Activated CD8-positive, alpha-beta memory T cell treated with anti-CD3 and anti-CD28 coated beads, Interleukin-2, amount 50 U/mL, for 24 hours (primary cell): ENCODE data around the gene ARHGAP44.
A peak's percentile ranks its signal among the peaks of the same experiment; 100 is the strongest.

Experiments
- DNase-seq: peaks from one replicate; pipeline ENCODE4 v3.0.0-alpha.2; 2020; ENCODE audit errors: extremely low read depth

The ARHGAP44 gene

GRCh38 chr17:12994341-12995074, 205.2 kb downstream of the ARHGAP44 start:
- no peak for DNase-seq

GRCh38 chr17:12995106-12995895, 206.0 kb downstream of the ARHGAP44 start:
- no peak for DNase-seq

DNA sequence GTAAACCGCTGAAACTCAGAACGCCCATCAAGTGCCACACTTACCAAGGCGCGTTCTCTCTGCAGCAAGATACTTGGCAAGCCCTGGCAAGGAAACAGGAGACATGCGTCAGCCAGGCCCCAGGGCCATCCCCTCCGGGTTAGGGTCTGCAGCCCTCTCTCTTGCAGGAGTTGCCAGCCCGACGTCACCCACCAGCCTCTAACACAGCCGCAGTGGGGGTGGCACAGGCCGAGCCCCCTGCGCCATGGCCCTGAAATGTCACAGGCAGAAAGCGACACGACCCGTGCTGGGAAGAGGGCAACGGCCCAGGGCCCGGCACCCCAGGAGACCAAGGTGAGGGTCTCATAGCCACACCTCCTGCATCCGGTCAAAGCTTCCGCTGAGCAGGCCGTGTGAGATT, 206.6 kb downstream of the ARHGAP44 start:
- DNase-seq = no peak

- no peak for DNase-seq
Measured at GRCh38 chr17:12996357-12996756, 207.1 kb downstream of the ARHGAP44 start.

GRCh38 chr17:12996941-12997340, 207.6 kb downstream of the ARHGAP44 start:
- DNase-seq = no peak

- no peak for DNase-seq
Measured at GRCh38 chr17:12998461-12998860, 209.2 kb downstream of the ARHGAP44 start.

GRCh38 chr17:12998874-12999273, 209.6 kb downstream of the ARHGAP44 start:
- no peak for DNase-seq

- no peak for DNase-seq
Measured at GRCh38 chr17:13000561-13000960, 211.3 kb downstream of the ARHGAP44 start.

GRCh38 chr17:13001991-13002615, 212.8 kb downstream of the ARHGAP44 start:
- DNase-seq = no peak

GRCh38 chr17:13002761-13003453, 213.6 kb downstream of the ARHGAP44 start:
- no peak for DNase-seq

GRCh38 chr17:13003454-13003851, 214.2 kb downstream of the ARHGAP44 start:
- no peak for DNase-seq

- DNase-seq = no peak
Measured at GRCh38 chr17:13003927-13004326, 214.6 kb downstream of the ARHGAP44 start.

DNA sequence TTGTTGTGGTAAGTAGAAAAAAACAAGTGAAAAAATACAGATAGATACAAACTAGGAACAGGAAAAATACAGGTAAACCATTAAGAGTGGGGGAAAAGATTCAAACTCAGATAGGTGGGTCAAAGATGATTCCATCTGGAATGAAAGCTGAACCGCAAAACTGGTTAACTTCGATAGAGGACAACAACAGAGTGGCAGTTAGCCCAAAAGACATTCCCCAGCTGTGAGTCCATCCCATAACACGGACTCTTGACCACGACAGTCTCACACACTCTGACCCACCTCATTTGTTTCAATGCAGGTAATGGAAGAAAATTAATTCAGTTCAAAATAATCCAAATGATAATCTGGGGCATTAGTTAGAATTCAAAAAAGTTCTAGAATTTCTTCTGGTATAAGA, 215.0 kb downstream of the ARHGAP44 start:
- no peak for DNase-seq

- DNase-seq = no peak
Measured at GRCh38 chr17:13005530-13005929, 216.2 kb downstream of the ARHGAP44 start.

DNA sequence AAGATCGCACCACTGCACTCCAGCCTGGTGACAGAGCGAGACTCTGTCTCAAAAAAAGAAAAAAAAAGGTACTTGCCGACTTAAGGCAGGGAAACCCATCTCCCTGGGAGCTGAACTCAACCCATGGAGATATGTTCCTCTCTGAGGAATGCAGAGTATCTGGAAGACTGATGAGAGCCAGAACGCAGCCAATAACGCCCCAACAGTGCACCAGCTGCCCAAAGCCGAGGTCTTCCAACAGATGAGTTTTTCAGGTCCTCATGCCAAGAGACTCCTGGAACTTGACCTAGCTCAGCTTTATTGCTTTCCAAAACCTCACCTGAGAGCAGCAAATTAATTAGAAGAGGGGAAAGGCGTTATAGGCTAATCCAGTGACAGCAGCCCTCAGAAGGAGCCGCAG, 219.2 kb downstream of the ARHGAP44 start:
- no peak for DNase-seq

DNA sequence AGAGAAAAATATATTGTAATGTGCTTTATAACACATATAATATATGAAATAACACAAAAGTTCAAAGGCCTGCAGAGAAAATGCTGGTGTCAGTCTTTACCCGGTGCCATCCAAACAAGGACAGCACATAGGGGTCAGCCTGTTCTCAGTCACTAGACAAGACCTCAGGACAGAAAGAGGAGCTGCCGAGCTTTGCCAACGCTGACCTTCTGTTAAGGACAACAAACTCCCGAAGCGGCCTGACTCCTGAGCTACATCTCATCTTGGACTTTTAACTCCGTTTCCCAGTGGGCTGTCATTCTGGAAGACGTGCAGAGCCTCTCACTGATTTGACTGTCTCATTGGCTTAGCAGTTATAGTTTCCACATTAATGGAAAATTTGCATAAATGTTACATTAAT, 221.7 kb downstream of the ARHGAP44 start:
- no peak for DNase-seq

- DNase-seq = no peak
Measured at GRCh38 chr17:13014801-13015200, 225.5 kb downstream of the ARHGAP44 start.

- no peak for DNase-seq
Measured at GRCh38 chr17:13016881-13017654, 227.8 kb downstream of the ARHGAP44 start.

DNA sequence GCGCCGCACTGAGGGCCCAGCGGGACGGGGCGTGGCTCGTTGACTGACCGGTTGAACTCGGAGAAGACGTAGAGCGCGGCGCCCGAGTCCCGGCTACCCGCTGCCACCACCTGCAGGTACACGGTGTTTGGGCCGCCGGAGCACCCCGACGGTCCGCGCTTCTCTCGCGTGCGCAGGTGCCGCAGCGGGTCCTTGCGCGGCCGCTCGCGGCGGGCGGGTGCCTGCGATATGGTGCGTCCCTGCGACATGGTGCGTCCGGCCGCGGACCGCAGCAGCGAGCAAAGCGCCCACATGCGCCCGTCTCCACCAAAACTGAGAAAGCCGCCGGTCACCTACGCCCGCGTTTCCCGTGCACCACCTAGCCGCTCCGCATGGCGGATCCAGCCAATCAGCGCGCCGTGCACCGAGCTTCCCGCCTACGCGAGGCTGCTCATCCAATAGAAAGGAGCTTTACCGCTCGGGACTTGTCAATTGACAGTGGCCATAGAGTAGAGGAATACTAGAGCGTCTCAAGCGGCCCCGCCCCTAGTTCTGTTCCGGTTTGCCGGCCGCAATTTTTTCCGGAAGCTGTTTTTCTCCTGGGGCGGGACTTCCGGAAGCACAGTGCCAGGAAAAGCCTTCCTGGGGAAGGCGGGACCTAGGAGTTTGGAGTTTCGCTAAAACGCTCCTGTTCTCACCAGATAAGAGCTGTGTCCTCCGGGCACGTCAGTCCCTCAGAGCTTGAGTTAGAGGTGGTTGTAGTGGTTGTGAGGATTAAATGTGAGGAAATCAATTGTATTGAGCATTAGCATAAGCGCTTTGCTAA, 228.6 kb downstream of the ARHGAP44 start, which contains the start of gene ELAC2:
Gene ELAC2 (minus strand): TSS at position 373 of the 805 bp plus-strand sequence. CDS start 80 bp downstream, at position 293.
- DNase-seq = peak; percentile 94

- no peak for DNase-seq
Measured at GRCh38 chr17:13024016-13024415, 234.7 kb downstream of the ARHGAP44 start.
